NB4 (cell line): ENCODE data around the gene PTN.

Source experiments
- DNase-seq: peaks from one replicate; pipeline ENCODE4 v3.0.0; 2010; ENCODE audit warnings: low read depth
- H3K4me3 ChIP-seq: one replicate; pipeline ENCODE4 v1.5.1; 2011; ENCODE audit warnings: mild to moderate bottlenecking, low read depth, low read length, moderate library complexity
- MYC ChIP-seq: IDR thresholded peaks from 2 replicates; pipeline ENCODE4 v1.6.1; 2011; ENCODE audit warnings: low read depth, low read length
- POLR2A ChIP-seq: IDR thresholded peaks from 2 replicates; pipeline ENCODE4 v1.6.1; 2011; ENCODE audit warnings: mild to moderate bottlenecking; ENCODE audit not compliant: insufficient read length; ENCODE audit errors: extremely low read depth
- TF ChIP-seq, protein P1 (sequence below): IDR thresholded peaks from one replicate; pipeline ENCODE4 v1.5.1; 2012; ENCODE audit warnings: low read depth, low read length
- TF ChIP-seq, protein P2 (sequence below): IDR thresholded peaks from 2 replicates; pipeline ENCODE4 v1.6.1; 2011; ENCODE audit warnings: low read depth, low read length

Gene PTN

DNA sequence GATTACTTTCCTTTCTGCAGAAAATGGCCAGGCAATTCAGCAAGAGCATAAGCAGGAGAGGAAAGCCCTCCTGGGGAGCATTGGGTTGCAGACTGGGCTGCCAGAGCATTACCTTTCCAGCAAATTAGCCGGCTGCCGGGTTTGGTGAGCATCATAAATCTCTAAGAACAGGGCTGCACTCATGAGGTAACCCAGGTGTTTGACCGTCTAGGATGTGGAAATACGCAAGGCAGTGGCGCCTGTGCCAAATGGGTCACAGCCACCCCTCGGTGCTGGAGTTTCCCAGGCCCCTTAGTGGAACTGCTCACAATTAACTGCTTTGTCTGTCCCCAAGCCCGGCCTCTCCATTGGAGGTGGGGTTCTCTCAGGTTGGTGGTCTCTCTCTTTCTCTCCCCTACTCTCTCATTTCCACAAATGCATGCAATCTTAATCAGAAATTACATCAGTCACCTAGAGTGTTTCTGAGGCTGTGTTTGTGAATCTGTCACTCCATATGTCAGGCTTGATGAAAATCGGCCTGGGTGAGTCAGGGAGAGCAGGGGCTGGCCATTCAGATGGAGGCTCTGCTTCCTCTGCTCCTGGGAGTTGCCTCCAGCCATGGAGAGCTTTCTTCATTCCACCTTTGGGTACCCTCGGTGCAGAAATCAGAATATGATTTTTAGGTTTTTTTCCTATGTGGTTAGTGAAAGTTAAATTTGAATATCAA is 26.7 kb downstream of the PTN start:
- TF ChIP-seq, protein P1, sequence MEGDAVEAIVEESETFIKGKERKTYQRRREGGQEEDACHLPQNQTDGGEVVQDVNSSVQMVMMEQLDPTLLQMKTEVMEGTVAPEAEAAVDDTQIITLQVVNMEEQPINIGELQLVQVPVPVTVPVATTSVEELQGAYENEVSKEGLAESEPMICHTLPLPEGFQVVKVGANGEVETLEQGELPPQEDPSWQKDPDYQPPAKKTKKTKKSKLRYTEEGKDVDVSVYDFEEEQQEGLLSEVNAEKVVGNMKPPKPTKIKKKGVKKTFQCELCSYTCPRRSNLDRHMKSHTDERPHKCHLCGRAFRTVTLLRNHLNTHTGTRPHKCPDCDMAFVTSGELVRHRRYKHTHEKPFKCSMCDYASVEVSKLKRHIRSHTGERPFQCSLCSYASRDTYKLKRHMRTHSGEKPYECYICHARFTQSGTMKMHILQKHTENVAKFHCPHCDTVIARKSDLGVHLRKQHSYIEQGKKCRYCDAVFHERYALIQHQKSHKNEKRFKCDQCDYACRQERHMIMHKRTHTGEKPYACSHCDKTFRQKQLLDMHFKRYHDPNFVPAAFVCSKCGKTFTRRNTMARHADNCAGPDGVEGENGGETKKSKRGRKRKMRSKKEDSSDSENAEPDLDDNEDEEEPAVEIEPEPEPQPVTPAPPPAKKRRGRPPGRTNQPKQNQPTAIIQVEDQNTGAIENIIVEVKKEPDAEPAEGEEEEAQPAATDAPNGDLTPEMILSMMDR, result no peak
- no peak for TF ChIP-seq MYC
- no peak for TF ChIP-seq POLR2A
- TF ChIP-seq, protein P2, sequence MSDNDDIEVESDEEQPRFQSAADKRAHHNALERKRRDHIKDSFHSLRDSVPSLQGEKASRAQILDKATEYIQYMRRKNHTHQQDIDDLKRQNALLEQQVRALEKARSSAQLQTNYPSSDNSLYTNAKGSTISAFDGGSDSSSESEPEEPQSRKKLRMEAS, result no peak
- H3K4me3 ChIP-seq, result no peak overlapping the region
- no peak for DNase-seq

DNA sequence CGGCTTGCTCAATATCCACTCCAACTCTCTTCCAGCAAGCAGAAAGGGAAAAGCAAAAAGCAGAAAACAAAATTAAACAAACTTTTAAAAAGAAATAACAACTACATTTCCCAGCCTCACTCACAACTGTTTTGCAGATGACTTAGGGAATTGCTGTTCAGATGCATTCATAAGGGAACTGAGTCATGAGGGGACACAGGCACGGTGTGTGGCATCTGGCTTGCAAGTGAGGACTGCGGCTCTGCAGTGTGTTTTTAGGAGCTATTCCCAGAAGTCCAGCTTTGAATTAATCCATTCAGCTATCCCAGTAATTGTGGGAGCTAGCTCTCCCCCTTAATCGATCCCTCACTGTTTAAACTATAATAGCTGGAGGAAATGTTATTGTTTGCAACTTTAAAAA is 30.3 kb downstream of the PTN start:
- no peak for DNase-seq
- H3K4me3 ChIP-seq, result no peak overlapping the region
- TF ChIP-seq, protein P2, result no peak
- TF ChIP-seq POLR2A, result no peak
- TF ChIP-seq, protein P1, result no peak
- no peak for TF ChIP-seq MYC

DNA sequence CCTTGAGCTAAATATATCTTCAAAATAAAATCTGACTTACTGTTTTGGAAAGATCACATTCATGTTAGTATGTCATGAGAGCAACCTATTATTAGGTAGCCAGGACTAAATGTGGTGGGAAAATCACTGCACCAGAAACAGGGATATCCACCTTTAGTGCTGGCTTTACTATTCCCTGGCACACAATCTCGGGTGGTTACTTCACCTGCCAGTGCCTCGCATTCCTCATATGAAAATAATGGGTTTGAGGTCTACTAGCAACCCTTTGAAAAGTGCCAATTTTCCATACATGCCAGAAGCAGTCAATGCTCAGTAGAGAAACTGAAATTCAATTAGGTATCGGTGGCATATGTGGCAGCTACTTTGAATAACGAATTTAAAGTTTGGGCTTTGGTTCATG is 36.8 kb downstream of the PTN start:
- no peak overlapping the region for H3K4me3 ChIP-seq
- no peak for DNase-seq
- TF ChIP-seq, protein P2, result no peak
- TF ChIP-seq POLR2A, result no peak

DNA sequence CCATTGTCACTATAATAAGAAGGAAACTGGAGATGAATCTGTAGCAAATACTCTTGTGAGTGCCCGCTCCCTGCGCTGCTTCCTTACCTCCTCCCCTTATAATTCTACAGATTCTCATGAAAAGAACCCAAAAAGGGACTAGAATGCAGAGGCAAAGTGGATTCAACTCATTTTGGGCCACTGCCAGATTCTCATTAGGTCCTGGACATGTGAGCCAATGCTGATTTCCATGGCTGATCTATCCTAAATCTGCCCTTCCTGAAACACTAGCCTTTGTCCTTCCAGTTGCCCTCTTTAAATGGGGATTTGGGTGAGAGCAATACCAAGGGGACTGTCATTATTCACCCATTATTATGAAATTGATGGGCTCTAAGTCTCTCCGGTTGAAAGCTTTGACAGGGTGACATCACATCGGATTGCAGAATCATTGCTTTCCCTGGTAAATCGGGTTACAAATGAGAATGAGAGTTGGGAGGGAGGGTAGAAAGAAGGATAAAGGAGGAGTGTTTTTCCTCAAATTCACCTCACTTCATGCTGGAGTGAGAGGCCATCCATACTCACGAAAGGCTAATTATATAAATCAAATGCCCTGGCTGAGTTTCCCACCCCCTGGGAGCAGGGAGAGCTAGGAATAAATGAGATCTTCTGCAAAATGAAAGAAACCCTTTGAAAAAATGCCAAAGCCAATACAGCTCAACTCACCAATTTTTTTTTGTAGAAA is 37.5 kb downstream of the PTN start:
- DNase-seq, result no peak
- TF ChIP-seq MYC (no peak), POLR2A (no peak)
- TF ChIP-seq, protein P2, result no peak
- TF ChIP-seq, protein P1, result no peak
- H3K4me3 ChIP-seq, result no peak overlapping the region

DNA sequence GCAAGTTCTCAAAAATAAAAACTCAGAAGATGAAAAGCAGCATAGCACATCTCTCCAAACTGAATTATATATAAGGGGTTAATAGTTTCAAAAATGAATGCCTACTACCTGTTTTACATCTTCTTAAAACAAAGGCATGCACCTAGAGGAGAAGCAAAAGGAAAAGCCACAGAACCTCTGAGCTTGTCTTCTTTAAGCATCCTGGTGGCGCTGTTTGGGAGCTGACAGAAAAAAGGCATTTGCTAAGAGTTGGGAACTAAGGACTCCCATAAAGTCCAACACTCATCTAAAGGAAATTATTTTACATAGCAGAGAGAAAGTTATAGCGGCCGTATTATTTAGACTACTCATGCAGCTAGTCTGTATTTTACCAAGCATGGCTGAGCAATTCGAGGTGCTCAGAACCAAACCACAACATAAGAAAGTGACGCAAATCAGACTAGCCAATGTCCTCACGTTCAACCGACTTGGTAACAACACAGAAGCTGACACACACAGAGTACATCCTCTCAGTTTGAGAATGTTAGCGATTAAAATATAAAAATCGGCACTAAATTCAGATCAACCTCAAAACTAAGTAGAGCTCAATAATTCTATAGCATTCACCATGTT is 38.8 kb downstream of the PTN start:
- DNase-seq, result no peak
- H3K4me3 ChIP-seq, result no peak overlapping the region
- TF ChIP-seq, protein P2, result no peak
- TF ChIP-seq, protein P1, result no peak
- TF ChIP-seq POLR2A (no peak), MYC (no peak)

DNA sequence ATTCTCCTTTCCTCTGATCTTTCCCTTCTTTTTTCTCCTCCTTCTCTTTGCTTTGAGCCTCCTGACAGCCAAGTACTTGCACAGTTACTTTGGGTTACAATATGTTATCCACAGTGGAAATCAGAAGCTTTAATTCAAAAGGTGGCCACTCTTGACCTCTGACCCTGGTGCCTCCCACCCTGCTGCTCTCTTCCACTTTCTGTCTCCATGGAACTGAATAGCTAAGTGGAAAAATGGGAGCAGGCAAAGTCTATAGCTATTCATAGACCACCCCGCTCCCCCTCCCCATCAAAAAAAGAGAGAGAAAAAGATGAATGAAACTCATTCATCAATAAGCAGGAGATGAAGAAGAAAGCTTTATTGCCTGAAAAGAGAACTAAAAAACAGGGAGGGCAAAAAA is 39.4 kb downstream of the PTN start:
- TF ChIP-seq MYC (no peak), POLR2A (no peak)
- TF ChIP-seq, protein P2, result no peak
- TF ChIP-seq, protein P1, result no peak
- H3K4me3 ChIP-seq, result no peak overlapping the region
- no peak for DNase-seq
